Measurements from ENCODE around the gene MALRD1.

GRCh38 chr10:19054289-19054835 lies 5.8 kb downstream of the MALRD1 start:
- TF ChIP-seq POLR2A (IDR thresholded peaks at IDR 0.05) (no peak), CTCF (IDR thresholded peaks at IDR 0.05) (no peak)

Data from Peyer's patch (tissue), 4 donors.